Cardiac muscle cell (in vitro differentiated cells and primary cell): ENCODE measurements around the gene VEGFB. TPM values are rescaled to one million over a fixed set of nuclear protein-coding genes. Genes with fewer than 3 reads are reported as not detected.

Experiments used
- DNase-seq, 2 donors: peaks; one replicate each; pipeline versions ENCODE4 v3.0.0 to v3.0.0-alpha.2; 2010 to 2017; ENCODE audit warnings: low read depth in 1 of 2, low spot score in 1 of 2
- H3K27ac ChIP-seq: fragments of 200-600 bp; sonication (generic); 2 replicates; pipeline ENCODE4 v1.5.1; 2016
- H3K27me3 ChIP-seq: fragments of 200-600 bp; sonication (generic); 2 replicates; pipeline ENCODE4 v1.6.0; 2016; ENCODE audit warnings: control low read depth
- H3K36me3 ChIP-seq: fragments of 200-600 bp; sonication (generic); 2 replicates; pipeline ENCODE4 v1.5.1; 2016; ENCODE audit warnings: control low read depth
- H3K4me1 ChIP-seq: fragments of 200-600 bp; sonication (generic); 2 replicates; pipeline ENCODE4 v1.8.1; 2017; ENCODE audit warnings: low read depth, mild to moderate bottlenecking, mixed run types
- H3K4me3 ChIP-seq: fragments of 200-600 bp; sonication (generic); 2 replicates; pipeline ENCODE4 v1.5.1; 2016; ENCODE audit warnings: mild to moderate bottlenecking
- H3K9me3 ChIP-seq: fragments of 200-600 bp; sonication (generic); 2 replicates; pipeline ENCODE4 v1.5.1; 2017; ENCODE audit warnings: low read depth, mild to moderate bottlenecking, control low read depth
- CTCF ChIP-seq: IDR thresholded peaks from 2 replicates; pipeline ENCODE4 v1.5.1; 2012; ENCODE audit warnings: low read depth, mild to moderate bottlenecking, low read length
- polyA plus RNA-seq: library from polyadenylated mRNA; unstranded; fragments of >200 nt; fragmentation: Nextera tagmentation; extraction: Ambion mirVana; gene quantifications from 2 replicates; pipeline ENCODE4 v1.2.1, GENCODE V29; 2016
- total RNA-seq: library from RNA; depleted of rRNA; stranded (reverse); fragments of >200 nt; gene quantifications from 2 replicates; pipeline ENCODE4 v1.2.3, GENCODE V29; 2016

VEGFB gene
- total and polyA plus RNA-seq, 2 experiments from 2014 or later, result 162 to 199 TPM

- no peak for TF ChIP-seq CTCF
- no peaks in the 10 kb centered on the region for H3K36me3 ChIP-seq
- H3K4me1 ChIP-seq, result peaks cover 17% of the 10 kb centered on the region
- DNase-seq, result no peak
- H3K27ac ChIP-seq, result peak overlapping the region; percentile 61
- peak overlapping the region; percentile 50 for H3K4me3 ChIP-seq
- no peaks in the 10 kb centered on the region for H3K27me3 ChIP-seq
- H3K9me3 ChIP-seq, result no peaks in the 10 kb centered on the region
Measured at GRCh38 chr11:64230985-64231365, 3.4 kb upstream of the VEGFB start.

GRCh38 chr11:64231546-64231945, 2.8 kb upstream of the VEGFB start:
- H3K4me3 ChIP-seq, result peak overlapping the region; percentile 50
- no peak for DNase-seq
- no peaks in the 10 kb centered on the region for H3K36me3 ChIP-seq
- H3K27me3 ChIP-seq, result no peaks in the 10 kb centered on the region
- no peak for TF ChIP-seq CTCF
- no peak overlapping the region for H3K27ac ChIP-seq
- no peaks in the 10 kb centered on the region for H3K9me3 ChIP-seq
- peaks cover 17% of the 10 kb centered on the region for H3K4me1 ChIP-seq

DNA sequence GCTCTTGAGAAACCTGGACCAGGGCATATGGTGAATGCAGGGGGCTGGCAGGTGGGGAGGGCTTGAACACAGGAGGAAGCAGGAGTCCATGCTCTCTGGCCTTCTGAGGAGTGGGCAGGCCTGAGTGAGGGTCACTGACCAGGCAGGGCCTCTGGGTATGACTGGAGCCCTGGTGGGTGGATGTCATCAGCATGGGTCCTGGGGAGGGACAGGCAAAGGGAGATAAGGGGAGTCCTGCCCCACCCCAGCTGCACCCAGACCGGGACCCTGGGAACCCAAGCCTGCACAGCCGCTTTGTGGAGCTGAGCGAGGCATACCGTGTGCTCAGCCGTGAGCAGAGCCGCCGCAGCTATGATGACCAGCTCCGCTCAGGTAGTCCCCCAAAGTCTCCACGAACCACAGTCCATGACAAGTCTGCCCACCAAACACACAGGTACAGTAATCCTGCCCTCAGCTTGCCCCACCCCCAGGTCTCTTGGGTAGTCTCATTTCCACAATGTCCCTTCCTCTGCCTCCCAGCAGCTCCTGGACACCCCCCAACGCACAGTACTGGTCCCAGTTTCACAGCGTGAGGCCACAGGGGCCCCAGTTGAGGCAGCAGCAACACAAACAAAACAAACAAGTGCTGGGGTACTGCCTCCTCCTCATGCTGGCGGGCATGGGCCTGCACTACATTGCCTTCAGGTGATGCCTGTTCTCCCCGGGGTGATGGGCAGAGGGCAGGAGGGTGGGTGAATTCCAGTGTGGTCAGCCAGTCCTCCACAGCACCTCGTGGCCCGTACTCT, 2.0 kb upstream of the VEGFB start:
- Histone ChIP-seq H3K4me1 (peaks cover 11% of the 10 kb centered on the region), H3K27me3 (no peaks in the 10 kb centered on the region), H3K36me3 (no peaks in the 10 kb centered on the region), H3K9me3 (no peaks in the 10 kb centered on the region), H3K27ac (no peak overlapping the region), H3K4me3 (no peak overlapping the region)
- TF ChIP-seq CTCF, result no peak
- no peak for DNase-seq

DNA sequence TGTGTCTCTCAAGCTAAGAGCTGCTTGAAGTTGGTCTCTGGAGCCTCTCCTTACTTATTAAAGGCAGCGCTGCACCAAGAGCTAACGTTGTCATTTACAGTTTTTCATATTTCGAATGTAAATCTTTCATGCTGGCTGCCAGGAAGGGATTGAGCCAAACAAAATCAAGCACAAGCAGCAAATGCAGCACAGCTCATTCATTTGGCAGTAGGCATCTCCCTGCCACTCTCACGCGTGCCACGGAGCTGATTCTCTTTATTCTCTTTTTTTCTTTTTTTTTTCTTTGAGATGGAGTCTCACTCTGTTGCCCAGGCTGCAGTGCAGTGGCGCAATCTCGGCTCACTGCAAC, 1.4 kb upstream of the VEGFB start:
- Histone ChIP-seq H3K9me3 (no peaks in the 10 kb centered on the region), H3K27me3 (no peaks in the 10 kb centered on the region), H3K27ac (no peak overlapping the region), H3K36me3 (no peaks in the 10 kb centered on the region), H3K4me3 (no peak overlapping the region), H3K4me1 (peaks cover 11% of the 10 kb centered on the region)
- DNase-seq, result no peak
- no peak for TF ChIP-seq CTCF

GRCh38 chr11:64234647-64235379, 429 bp downstream of the VEGFB start:
- peaks cover 3% of the 10 kb centered on the region for H3K36me3 ChIP-seq
- no peaks in the 10 kb centered on the region for H3K27me3 ChIP-seq
- H3K27ac ChIP-seq, result peak overlapping the region; percentile 25
- DNase-seq, result peak; percentile 17 to 76
- no peaks in the 10 kb centered on the region for H3K9me3 ChIP-seq
- TF ChIP-seq CTCF, result no peak
- peak overlapping the region; percentile 62 for H3K4me3 ChIP-seq
- H3K4me1 ChIP-seq, result peaks cover 7% of the 10 kb centered on the region
